ENCODE results near the gene SELENOF.
A peak's percentile ranks its signal among the peaks of the same experiment; 100 is the strongest.
"Not testable (repeated sequence)": the region's sequence is repeated elsewhere in the genome, so short reads cannot be mapped to it uniquely, and the experiment has no call there.

Gene SELENOF

GRCh38 chr1:86858524-86859261 lies 55.2 kb downstream of the SELENOF start:
- no peak for DNase-seq (ENCODE audit: low read depth in 2 of 2, low spot score in 1 of 2)

- no peak for DNase-seq (ENCODE audit: low read depth in 2 of 2, low spot score in 1 of 2)
Observed at GRCh38 chr1:86856196-86856595, 57.7 kb downstream of the SELENOF start.

- no peak for DNase-seq (ENCODE audit: low read depth in 2 of 2, low spot score in 1 of 2)
Observed at GRCh38 chr1:86854352-86854751, 59.6 kb downstream of the SELENOF start.

DNA sequence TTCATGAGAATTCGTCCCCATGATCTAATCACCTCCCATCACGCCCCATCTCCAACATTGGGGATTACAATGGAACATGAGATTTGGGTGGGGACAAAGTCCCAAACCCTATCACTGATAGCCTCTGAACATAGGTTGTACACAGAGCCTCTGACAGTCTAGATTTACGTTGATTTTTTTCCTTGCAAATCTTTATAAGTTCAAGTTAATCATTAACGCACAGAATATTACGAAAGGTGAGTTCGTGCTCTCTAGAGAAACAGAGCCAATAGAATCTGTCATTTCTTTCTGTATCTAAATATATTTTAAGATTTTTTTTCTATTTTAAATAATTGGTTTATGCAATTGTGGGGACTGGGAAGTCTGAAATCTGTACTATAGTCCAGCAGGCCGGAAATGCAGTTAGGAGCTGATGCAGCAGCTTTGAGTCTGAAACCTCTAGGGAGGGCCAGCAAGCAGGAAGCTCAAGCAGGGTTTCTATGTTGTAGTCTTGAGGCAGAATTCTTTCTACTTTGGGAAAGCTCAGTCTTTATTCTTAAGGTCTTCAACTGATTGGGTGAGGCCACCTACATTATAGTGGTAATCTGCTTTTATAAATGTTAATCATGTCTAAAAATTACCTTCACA lies 61.0 kb downstream of the SELENOF start:
- DNase-seq (ENCODE audit: low read depth in 2 of 2, low spot score in 1 of 2): no peak

DNA sequence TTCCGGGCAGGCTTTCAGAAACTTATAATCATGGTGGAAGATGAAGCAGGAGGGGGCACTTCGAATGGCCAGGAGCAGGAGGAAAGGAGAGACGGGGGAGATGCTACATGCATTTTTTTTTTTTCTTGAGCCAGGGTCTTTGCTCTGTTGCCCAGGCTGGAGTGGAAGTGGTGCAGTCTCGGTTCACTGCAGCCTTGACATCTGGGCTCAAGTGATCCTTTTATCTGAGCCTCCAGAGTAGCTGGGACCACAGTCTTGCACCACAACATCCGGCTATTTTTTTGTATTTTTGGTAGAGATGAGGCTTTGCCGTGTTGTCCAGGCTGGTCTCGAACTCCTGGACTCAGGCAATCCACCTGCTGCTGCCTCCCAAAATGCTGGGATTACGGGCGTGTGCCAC lies 61.6 kb downstream of the SELENOF start:
- no peak for DNase-seq (ENCODE audit: low read depth in 2 of 2, low spot score in 1 of 2)

DNA sequence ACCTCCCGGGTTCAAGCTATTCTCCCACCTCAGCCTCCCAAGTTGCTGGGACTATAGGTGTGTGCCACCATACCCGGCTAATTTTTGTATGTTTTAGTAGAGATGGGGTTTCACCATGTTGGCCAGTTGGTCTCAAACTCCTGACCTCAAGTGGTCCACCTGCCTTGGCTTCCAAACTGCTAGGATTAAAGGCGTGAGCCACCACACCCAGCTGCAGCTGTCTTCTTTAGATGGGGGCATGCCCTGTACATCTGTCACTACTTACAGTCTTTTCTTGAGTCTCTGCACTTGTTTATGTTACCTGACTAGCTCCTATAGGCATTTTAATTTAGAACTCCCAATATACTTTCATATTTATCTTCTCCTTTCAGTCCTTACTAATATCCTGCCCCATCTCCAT lies 64.2 kb downstream of the SELENOF start:
- no peak for DNase-seq (ENCODE audit: low read depth in 2 of 2, low spot score in 1 of 2)

DNA sequence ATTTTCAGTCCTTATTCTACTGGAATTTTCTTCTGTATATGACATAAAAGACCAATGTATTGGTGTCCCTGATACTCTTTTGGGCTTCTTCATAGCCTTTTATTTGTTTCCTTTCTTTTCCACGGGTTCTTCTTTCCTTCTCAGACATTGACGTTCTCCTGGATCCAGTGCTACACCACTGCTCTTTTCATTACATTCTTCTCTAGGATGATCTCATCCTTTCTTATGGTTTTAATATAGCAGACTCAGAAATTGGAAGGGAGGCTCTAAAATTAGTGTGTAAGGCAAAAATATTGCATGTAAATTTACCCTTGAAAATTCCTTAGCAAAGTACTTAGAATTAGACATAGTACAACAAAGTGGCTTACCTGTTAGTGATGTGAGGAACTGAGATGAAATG lies 65.3 kb downstream of the SELENOF start:
- no peak for DNase-seq (ENCODE audit: low read depth in 2 of 2, low spot score in 1 of 2)

GRCh38 chr1:86846164-86846647 lies 67.7 kb downstream of the SELENOF start:
- no peak for DNase-seq (ENCODE audit: low read depth in 2 of 2, low spot score in 1 of 2)

GRCh38 chr1:86845514-86845913 lies 68.4 kb downstream of the SELENOF start:
- DNase-seq (ENCODE audit: low read depth in 2 of 2, low spot score in 1 of 2): no peak

DNA sequence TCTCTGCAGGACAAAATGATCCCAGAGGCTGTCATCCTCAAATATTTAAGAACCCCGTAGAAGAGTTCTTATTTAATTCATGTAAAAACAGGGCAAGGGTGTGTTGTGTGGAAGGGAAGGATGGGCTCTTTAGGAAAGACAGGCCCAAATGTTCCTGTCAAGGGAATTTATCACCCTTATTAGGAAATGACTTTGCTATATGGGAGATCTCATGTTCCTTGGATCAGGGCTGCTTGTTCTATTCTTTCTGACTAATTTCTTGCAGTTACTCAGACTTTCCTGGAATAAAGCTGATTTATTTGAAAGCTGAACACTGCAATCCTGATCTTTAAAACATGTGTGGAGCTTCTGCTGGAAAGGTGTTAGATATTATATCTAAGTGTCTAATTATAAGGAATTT lies 72.8 kb downstream of the SELENOF start:
- no peak for DNase-seq (ENCODE audit: low read depth in 2 of 2, low spot score in 1 of 2)

DNA sequence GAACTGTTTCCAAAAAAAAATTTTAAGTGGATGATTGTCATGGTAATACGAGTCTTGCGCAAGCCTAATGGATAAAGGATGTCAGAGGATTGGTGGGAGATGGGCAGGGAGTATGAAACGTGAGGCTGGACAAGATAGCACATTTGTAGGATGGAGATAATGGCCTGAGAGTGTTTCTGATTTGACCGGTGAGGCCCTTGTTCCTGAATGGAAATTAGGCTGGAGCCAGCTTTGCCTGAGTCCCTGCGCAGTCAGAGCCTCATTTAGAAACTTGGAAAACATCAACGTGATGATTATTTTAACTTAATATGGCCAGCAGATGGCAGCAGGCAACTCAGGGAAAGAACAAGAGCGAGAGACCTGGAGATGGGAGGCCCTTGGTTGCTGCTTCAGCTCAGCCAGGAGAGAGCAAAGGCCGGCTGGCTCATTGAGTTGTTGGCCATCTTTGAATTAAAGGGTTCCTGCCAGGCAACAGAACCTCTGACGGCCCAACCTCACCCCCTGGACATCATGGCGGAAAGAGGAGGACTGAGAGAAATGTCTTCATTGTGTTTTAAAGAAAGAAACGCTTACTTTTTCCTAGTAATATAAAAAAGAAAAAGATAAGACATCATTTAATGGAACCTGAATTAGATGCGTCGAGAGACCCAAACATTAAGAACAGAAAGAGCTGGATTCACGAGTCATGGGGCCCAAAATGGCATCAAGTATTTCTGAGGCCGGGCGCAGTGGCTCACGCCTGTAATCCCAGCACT lies 80.3 kb downstream of the SELENOF start:
- DNase-seq (ENCODE audit: low read depth in 2 of 2, low spot score in 1 of 2): peak; percentile 2 to 21

- DNase-seq (ENCODE audit: low read depth in 2 of 2, low spot score in 1 of 2): no peak
Observed at GRCh38 chr1:86832433-86832832, 81.5 kb downstream of the SELENOF start.

- DNase-seq (ENCODE audit: low read depth in 2 of 2, low spot score in 1 of 2): no peak
Observed at GRCh38 chr1:86829321-86829720, 84.6 kb downstream of the SELENOF start.

DNA sequence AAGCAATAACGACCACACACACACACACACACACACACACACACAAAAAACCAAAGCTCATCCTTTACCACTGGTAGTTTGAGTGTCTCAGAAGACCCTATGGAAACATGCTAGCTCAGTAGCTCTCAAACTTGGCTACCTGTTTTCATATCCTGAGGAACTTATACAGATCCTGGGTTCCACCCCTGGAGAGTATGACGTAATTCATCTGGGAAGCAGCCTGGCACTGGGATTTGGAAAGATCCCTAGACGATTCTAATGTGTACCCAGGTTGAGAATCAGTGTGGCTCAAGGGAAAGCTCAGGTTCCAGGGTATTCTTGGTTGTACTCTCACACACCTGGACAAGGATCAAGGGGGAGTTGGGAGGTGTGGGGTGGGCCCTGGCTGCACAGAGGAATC lies 85.9 kb downstream of the SELENOF start:
- no peak for DNase-seq (ENCODE audit: low read depth in 2 of 2, low spot score in 1 of 2)

- DNase-seq (ENCODE audit: low read depth in 2 of 2, low spot score in 1 of 2): no peak
Observed at GRCh38 chr1:86826856-86827255, 87.1 kb downstream of the SELENOF start.

- DNase-seq (ENCODE audit: low read depth in 2 of 2, low spot score in 1 of 2): no peak
Observed at GRCh38 chr1:86825319-86825718, 88.6 kb downstream of the SELENOF start.

DNA sequence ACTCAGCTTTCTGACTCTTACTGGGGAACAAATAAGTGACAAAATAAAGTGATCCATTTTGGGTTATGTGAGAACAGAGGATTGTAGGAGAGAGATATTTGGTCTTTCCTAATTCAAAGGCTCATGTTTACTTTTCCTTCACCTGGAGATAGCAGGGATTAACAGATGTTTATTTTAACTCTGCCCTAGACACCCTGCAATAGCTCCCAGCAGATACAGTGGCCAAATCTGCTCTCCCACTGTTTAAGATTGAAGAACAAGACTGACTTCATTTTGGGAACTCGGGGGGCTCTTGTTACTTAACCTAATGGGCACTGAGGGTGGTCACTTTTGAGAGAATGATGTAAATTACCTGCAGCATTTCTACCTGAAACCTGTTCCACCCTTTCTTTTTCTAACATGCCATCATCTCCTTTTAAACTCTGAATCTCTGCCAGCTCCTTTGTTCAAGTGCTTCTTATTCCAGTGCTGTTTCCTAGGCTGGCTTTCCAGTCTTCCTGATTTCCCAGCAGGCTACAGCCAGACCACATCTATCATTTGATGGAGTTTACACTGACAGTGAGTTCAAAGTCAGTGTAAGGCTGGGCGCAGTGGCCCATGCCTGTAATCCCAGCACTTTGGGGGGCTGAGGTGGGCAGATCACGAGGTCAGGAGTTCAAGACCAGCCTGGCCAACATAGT lies 90.0 kb downstream of the SELENOF start:
- no peak for DNase-seq (ENCODE audit: low read depth in 2 of 2, low spot score in 1 of 2)

DNA sequence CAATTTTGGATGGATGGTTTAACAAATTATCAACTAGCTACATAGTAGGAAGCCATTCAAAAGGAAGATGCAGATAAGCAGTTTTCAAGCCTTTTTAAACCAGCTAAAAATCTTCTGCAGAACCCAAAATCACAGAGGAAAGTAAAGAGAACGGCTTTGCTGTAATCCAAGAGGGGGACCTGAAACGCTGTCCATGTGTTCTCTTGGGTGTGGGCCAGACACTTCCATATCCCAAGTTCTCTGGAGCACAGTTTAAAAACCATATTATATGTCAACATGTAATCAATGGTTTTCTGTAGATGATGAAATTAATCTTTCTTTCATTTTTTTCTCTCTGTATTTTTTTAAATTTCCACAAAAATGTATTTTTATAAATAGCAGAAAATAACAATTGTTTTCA lies 90.5 kb downstream of the SELENOF start:
- DNase-seq (ENCODE audit: low read depth in 2 of 2, low spot score in 1 of 2): no peak

DNA sequence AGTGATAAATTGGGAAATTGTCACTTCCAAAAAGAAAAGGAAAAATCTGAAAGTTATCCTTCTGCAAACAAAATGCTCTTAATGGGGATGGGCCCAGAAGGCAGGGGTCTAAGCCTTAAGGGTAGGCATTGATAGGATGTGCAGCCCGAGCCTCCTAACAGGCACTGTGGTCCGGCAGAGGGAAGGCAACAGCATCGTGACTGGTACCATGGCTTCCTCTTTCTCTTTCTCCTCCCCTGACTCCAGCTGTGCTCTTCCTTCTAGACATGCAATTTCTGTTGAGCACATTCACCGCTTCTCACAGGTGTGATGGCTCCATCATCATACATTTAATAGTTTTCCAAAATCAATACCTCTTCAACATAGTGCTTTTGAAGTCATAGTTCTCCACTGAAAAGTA lies 91.5 kb downstream of the SELENOF start:
- no peak for DNase-seq (ENCODE audit: low read depth in 2 of 2, low spot score in 1 of 2)

- no peak for DNase-seq (ENCODE audit: low read depth in 2 of 2, low spot score in 1 of 2)
Observed at GRCh38 chr1:86821956-86822355, 92.0 kb downstream of the SELENOF start.

- DNase-seq (ENCODE audit: low read depth in 2 of 2, low spot score in 1 of 2): not testable (repeated sequence)
Observed at GRCh38 chr1:86819970-86820369, 94.0 kb downstream of the SELENOF start.

Measured in stimulated activated CD8-positive, alpha-beta memory T cell treated with anti-CD3 and anti-CD28 coated beads, Interleukin-4, amount 100 ng/mL, for 1 hour (primary cell).